ENCODE data around the gene IPO13. TPM values are rescaled to one million over a fixed set of nuclear protein-coding genes. Genes with fewer than 3 reads are reported as not detected.
A peak's percentile ranks its signal among the peaks of the same experiment; 100 is the strongest.

Gene IPO13
- total and polyA plus RNA-seq, 10 of the 15 experiments (the other 5 are each of a cell fraction or from before 2014, with no cell fraction given): 7.1 to 26.6 (median 15.9) TPM

DNA sequence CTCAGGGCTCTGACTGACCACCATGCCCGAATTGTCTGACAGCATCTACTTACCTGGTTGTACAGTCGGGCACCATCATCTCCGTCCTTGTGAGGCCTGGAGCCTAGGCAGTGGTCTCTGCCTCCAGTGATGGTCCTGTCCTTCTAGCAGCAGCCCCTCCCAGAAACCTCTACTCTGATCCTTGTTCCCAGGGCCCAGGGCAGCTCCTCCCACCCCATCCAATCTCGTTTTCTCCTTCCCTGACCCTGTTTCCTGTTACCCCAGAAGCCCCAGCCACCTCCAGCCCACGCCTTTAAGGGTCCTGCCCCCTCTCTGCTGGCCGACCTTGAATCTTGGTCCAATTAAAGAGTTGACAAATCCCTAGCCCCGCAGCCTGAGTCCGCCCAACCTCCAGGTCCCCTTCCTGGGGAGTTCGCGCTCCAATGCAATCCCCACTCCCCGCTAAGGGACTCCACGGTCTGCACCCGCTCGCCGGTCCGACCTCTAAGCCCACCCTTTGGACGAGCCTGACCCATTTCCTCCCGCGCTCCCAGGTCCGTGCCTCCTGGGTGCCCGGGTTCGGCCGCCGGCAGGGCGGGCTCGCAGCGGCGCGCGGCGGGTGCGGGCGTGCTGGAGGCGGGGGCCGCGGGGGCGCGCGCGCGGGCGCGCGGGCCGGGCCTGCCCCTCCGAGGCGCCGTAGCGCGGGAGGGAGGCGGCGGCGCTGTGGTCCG is 32.0 kb downstream of the IPO13 start, which contains the start of gene B4GALT2:
TSS of gene B4GALT2 (plus strand) at position 660 of the 710 bp plus-strand sequence. CDS start 1,951 bp downstream, outside the sequence.
- no peak for ATAC-seq
- in situ Hi-C loops (cut with MboI) (no loop called here), intact Hi-C loops (cut with micrococcal nuclease; ENCODE audit: unreplicated experiment) (no loop called here)
- BruUV-seq (replicated peaks): no TSS peak
- SMC1A ChIA-PET (ENCODE audit: uncharacterized antibody, unreplicated experiment): interaction anchor here (1.3 kb wide), 1 partner anchor 14 kb away, joined by 3 read pairs; no protein-coding TSS in a partner anchor
- Histone ChIP-seq H3K27ac (ENCODE audit: control insufficient read depth, insufficient read depth) (peak within 1 kb of the TSS; percentile 22; the same call in 1 of the 2 replicates), H3K4me3 (peak within 1 kb of the TSS; percentile 74), H3K9me3 (replicated peaks; ENCODE audit: control insufficient read depth, insufficient read depth, low read length) (no peaks in the 10 kb centered on the region), H2AFZ (ENCODE audit: control insufficient read depth, low read depth, low read length) (peak within 1 kb of the TSS; percentile 58), H3K27me3 (replicated peaks in 1 of 2; ENCODE audit: control insufficient read depth in 2 of 2, insufficient read depth in 2 of 2, low read length in 1 of 2) (no peaks in the 10 kb centered on the region), H3K9ac (ENCODE audit: control insufficient read depth, insufficient read depth, low read length) (peak within 1 kb of the TSS; percentile 72), H4K20me1 (ENCODE audit: control insufficient read depth, insufficient read depth) (no peaks in the 10 kb centered on the region), H3K79me2 (ENCODE audit: control insufficient read depth, insufficient read depth, low read length) (peaks cover 45% of the 10 kb centered on the region), H3K36me3 (ENCODE audit: control insufficient read depth in 2 of 2, insufficient read depth in 2 of 2, low read length in 1 of 2) (peaks cover 0 to 7% of the 10 kb centered on the region in 2 experiments), H3K4me1 (ENCODE audit: control insufficient read depth, insufficient read depth, low read length) (peaks cover 29% of the 10 kb centered on the region), H3K4me2 (ENCODE audit: control insufficient read depth, insufficient read depth) (peak within 1 kb of the TSS; percentile 96)
- TF ChIP-seq SMAD5 (IDR thresholded peaks at IDR 0.05; ENCODE audit: low read depth): no peak
- no peak for TF ChIP-seq ETV6 (conservative IDR thresholded peaks at IDR 0.05 in 1 of 2, IDR thresholded peaks at IDR 0.05 in 1 of 2; ENCODE audit: borderline replicate concordance in 1 of 2, low read depth in 1 of 2)
- no peak for TF ChIP-seq KAT2A (conservative IDR thresholded peaks at IDR 0.05; ENCODE audit: control insufficient read depth, low read depth, low read length)
- TF ChIP-seq ZZZ3 (IDR thresholded peaks at IDR 0.05; ENCODE audit: control insufficient read depth, insufficient read length, low read depth): no peak
- no peak for TF ChIP-seq MEF2B (IDR thresholded peaks at IDR 0.05; ENCODE audit: partially characterized antibody, poor library complexity, severe bottlenecking)
- 0 out of 2 replicates have a peak, but pooled peaks have one; percentile 15 for TF ChIP-seq CHD2 (IDR thresholded peaks at IDR 0.05; ENCODE audit: borderline replicate concordance, low read depth, low read length)
- TF ChIP-seq EGR1 (IDR thresholded peaks at IDR 0.05; ENCODE audit: borderline replicate concordance in 1 of 2, low read depth in 2 of 2, low read length in 2 of 2): peak in 1 of 2 experiments; percentile 45; a peak in 1 of 3 replicates
- TF ChIP-seq POLR2AphosphoS5 (IDR thresholded peaks at IDR 0.05; ENCODE audit: low read length): peak; percentile 63; the same call in 1 of the 2 replicates
- peak; percentile 28; the same call in 1 of the 2 replicates for TF ChIP-seq POLR2AphosphoS2 (IDR thresholded peaks at IDR 0.05; ENCODE audit: low read depth, low read length)
- TF ChIP-seq GATAD2B (conservative IDR thresholded peaks at IDR 0.05; ENCODE audit: low read depth): no peak
- peak; percentile 30; the same call in 1 of the 2 replicates for TF ChIP-seq MAX (IDR thresholded peaks at IDR 0.05; ENCODE audit: low read depth, low read length)
- TF ChIP-seq POLR2A (IDR thresholded peaks at IDR 0.05; ENCODE audit: low read depth, low read length): peak; percentile 71
- no peak for TF ChIP-seq CHD4 (IDR thresholded peaks at IDR 0.05)
- peak in 1 of 2 experiments; percentile 18; a peak in 1 of 4 replicates for TF ChIP-seq BHLHE40 (IDR thresholded peaks at IDR 0.05; ENCODE audit: borderline replicate concordance in 1 of 2, low read depth in 2 of 2, low read length in 1 of 2)
- no peak for TF ChIP-seq ZNF274 (IDR thresholded peaks at IDR 0.05; ENCODE audit: insufficient read depth, insufficient read length)
- TF ChIP-seq BACH1 (IDR thresholded peaks at IDR 0.05; ENCODE audit: borderline replicate concordance): 0 out of 2 replicates have a peak, but pooled peaks have one; percentile 36
- no peak for TF ChIP-seq RUNX3 (IDR thresholded peaks at IDR 0.05; ENCODE audit: low read length)
- 11% methylated on average over 24 of the region's 54 CpGs for WGBS (ENCODE audit: insufficient coverage, insufficient replicate concordance, low lambda C conversion rate, missing lambda C conversion rate)
- CTCF ChIA-PET: interaction anchor here (1.0 to 1.4 kb wide), 3 partner anchors 11 to 43 kb away, joined by 3 to 5 read pairs (median 3); no protein-coding TSS in a partner anchor
- no peak for FAIRE-seq
- DNase-seq (ENCODE audit: low read depth, low spot score): no peak
- RAD21 ChIA-PET (ENCODE audit: unreplicated experiment): no interaction called here
- POLR2A ChIA-PET: no interaction called here

Measured in GM12878 (cell line).